Iris pigment epithelial cell (primary cell): ENCODE results near the gene ZNF223.

ENCODE experiments used
- DNase-seq: peaks from one replicate; pipeline ENCODE4 v3.0.0-alpha.2; 2011; ENCODE audit warnings: low read depth

ZNF223 gene

GRCh38 chr19:44071824-44072542, 20.1 kb downstream of the ZNF223 start, which contains the start of gene ZNF284:
Gene ZNF284, plus strand, starts transcription at chr19:44072159. Its CDS starts 4,231 bp downstream, at chr19:44076390.
- DNase-seq, result peak; percentile 89

DNA sequence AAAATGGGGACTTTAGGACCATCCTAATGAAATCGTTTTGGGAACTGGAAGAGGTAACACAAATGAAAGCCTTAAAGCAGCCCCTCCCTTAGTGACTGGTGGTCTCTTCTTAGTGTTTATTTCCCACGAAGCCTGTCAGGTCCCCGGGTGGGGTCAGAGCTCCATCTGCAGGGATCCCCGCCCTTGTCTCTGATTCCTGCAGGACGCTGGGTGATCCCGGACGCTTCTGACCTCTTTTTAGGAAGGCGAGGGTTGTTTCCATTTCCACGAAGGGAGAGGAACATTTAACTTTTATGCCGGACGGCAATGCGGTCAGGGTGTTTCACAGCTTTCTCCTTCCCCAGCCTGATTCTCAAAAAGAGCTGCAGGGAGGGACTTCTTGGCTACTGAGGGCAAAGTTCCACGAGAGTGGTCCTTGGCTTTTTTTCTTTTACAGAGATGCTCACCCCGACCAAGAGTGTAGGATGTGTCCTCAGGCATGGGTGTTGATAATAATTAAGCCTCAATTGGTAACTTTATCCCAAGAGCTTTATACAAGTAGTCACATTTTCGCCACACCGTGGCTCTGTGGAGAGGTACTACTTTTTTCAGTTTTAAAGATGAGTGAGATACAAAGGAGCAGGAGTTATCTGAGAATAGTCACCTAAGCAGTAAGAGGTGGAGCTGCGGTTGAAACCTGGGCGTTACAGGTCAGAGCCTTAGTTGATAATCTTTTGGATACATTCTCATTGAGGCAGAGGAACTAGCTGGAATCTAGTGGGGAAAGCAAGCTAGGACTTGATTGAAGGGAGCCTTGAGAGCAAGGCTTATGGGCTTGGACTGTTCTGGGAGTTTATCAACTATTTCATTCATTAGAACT, 20.9 kb downstream of the ZNF223 start:
- peak; percentile 8 for DNase-seq

DNA sequence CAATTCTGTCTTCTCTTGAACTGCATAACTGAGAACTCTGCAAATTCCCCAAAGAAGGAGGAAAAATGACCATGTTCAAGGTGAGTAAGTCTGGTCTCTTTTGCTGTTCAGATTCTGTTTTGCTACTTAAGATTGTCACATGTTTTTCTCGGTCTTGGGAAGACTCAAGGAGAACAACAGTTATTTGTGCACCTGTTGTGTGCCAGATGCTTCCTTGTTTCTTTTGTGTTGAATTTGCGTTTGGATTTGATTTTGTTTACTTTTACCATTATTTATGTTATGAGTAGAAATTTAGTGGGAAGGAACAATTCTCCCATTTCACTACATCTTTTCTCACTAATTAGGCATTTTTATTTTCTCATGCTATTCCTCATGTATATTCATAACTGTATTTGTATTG, 24.5 kb downstream of the ZNF223 start:
- DNase-seq, result no peak

DNA sequence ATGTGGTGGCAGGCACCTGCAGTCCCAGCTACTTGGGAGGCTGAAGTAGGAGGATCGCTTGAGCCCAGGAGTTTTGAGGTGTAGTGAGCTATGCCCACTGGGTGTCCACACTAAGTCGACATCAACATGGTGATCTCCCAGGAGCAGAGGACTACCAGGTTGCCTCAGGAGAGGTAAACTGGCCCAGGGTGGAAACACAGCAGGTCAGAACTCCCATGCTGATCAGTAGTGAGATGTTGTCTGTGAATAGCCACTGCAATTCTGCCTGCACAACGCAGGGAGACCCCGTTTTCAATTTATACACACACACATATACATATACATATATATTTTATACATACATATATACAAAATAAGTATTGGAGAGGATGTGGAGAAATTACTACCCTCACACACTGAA, 40.3 kb downstream of the ZNF223 start:
- DNase-seq, result no peak

DNA sequence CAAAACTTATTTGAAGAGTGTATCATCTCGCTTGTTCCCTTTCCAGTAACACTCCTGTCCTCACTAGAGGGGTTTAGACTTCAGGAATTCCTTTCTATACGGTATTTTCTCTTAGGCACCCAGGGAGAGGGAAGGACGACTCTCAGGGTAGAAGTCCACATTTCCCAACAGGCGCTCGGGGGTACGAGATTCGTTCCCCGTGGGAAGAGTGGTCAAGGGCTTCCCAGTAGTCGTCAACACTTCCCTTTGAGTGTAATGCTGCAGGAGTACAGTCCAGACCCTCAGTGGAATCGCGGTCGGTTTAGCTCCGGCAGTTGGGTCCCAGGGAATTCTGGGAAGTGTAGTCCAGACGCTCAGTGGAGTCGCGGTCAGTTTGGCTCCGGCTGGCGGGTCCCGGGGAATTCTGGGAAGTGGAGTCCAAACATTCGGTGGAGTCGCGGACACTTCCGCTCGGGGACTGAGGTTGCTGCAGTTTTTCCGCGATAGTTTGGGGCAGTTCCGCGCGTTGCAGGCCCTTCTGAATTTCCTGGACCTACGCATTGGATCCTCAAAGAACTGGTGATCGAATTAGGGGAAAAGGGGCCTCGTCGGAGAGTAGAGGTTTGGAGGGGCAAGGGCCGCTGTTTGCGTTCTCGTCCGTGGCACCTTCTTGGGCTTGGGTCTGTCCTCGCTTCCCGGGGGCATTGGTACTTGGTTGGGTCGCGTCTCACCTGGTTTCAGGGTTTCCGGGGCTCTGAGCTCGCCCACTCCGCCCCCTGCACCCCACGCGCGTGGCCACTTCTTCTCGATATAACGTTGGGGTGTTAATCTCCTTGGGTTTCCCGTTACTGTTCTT, 42.3 kb downstream of the ZNF223 start, which contains the start of gene ZNF224:
Gene ZNF224, plus strand, starts transcription at position 431 of the 835 bp plus-strand sequence. CDS start 3,513 bp downstream, outside the sequence.
- peak; percentile 92 for DNase-seq

DNA sequence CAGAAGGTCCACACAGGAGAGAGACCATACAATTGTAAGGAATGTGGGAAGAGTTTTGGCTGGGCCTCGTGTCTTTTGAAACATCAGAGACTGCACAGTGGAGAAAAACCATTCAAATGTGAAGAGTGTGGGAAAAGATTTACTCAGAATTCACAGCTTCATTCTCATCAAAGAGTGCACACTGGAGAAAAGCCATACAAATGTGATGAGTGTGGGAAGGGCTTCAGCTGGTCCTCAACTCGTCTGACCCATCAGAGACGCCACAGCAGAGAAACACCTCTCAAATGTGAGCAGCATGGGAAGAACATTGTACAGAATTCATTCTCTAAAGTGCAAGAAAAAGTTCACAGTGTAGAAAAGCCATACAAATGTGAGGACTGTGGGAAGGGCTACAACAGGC, 55.9 kb downstream of the ZNF223 start:
- no peak for DNase-seq

- DNase-seq, result no peak
Measured at GRCh38 chr19:44109458-44109857, 57.6 kb downstream of the ZNF223 start.

GRCh38 chr19:44111910-44112463, 60.2 kb downstream of the ZNF223 start:
- DNase-seq, result peak; percentile 97

DNA sequence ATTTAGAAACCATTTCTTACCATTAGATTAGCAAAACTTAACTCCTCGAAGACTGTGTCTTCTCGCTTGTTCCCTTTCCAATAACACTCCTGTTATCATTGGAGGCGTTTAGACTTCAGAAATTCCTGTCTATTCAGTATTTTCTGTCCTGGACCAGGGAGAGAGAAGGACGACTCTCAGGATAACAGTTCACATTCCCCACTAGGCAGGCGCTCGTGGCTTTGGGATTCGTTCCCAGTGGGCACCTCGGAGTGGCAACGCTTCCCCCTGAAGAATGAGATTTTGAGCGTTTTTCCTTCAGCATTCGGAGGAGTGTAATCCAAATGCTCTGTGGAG, 60.9 kb downstream of the ZNF223 start:
- no peak for DNase-seq

DNA sequence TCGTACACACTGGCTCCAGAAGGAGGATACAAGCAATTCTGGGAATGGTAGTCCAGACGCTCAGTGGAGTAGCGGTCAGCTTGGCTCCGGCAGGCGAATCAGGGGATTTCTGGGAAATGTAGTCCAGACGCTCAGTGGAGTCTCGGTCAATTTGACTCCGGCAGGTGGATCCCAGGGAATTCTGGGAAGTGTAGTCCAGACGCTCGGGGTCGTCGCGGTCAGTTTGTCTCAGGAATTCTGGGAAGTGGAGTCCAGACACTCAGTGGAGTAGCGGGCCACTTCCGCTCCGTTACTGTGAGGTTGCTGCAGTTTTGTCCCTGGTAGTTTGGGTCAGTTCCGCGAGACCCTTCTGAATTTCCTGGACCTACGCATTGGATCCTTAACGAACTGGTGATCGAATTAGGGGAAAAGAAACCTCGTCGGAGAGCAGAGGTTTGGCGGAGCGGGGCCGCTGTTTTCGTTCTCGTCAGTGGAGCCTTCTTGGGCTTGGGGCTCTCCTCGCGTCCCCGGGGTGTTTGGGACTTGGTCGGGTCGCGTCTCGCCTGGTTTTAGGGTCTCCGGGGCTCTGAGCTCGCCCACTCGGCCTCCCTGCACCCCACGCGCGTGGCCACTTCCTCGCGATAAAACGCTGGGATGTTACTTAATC, 61.4 kb downstream of the ZNF223 start, which contains the start of gene ZNF225:
Gene ZNF225, plus strand, starts transcription at position 262 of the 646 bp plus-strand sequence. CDS start 2,429 bp downstream, outside the sequence.
- peak; percentile 99 for DNase-seq

DNA sequence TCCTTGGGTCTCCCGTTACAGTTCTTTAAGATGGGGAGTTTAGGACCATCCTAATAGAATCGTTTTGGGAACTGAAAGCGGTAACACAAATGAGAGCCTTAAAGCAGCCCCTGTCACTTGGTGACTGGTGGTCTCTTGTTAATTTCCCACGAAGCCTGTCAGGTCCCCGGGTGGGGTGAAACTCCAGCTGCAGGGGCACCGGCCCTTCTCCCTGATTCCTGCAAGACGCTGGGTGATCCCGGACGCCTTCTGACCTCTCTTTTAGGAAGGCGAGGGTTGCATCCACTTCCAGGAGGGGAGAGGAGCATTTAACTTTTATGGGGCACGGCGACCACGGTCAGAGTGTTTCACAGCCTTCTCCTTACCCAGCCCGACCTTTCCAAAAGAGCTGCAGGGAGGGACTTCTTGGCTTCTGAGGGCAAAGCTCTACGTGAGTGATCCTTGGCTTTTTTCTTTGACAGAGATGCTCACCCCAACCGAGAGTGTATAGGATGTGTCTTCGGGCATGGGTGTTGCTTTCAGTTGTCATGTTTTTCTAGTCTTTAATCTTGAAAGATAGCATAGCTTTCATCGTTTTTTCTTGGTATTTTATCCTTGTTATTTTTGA, 62.1 kb downstream of the ZNF223 start:
- DNase-seq, result no peak
